IPS-18c (cell line): ENCODE results near the gene GBX1.

ENCODE experiments used
- H3K4me3 ChIP-seq: 2 replicates; pipeline ENCODE4 v1.7.0; 2013; ENCODE audit warnings: low read depth, mild to moderate bottlenecking, low read length, moderate library complexity; ENCODE audit not compliant: insufficient read depth
- H3K9me3 ChIP-seq: one replicate; pipeline ENCODE4 v1.6.1; 2013; ENCODE audit warnings: mild to moderate bottlenecking, low read length, moderate library complexity; ENCODE audit not compliant: control insufficient read depth, insufficient read depth

The GBX1 gene

DNA sequence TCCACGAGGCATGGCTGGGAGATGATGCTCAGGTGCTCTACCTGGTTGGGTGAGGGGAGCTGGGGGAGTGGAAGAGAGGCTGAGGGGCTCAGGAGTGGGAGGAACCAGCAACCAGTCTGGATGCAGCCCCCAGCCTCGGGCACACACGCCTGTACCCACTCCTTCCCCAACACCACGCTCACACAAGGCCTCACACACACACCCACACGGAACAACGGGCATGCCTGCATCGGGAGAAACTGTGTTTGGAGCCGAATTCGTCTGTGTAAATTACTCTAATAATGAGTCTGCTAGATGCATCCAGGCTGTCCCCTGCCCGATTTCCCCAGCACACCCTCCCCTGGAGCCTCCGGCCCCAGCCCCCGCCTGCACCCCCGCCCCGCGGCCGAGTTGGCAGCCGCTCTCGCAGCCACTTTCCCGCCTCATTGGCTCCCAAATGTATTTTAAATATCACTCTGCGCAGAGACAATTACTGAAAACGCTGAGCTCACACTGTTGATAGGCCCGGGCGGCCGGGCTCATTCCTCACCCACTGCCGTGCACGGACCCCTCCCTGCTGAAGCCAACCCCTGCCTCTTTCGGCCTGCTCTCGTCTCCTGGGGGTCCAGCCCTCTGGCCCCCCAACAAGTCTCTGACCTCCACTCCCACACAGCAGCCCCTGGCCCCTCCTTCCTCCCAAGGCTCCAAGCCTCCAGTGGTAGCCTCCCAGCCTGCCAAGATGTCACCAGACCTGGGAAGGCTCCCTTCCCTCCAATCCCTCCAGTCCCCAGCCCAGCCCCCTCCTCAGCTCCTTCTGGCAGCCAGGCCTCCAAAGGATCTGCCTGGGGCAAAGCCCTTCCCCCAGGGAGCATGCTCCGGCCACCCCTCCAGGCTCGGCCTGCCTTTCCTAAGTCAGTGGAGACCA is 31.7 kb upstream of the GBX1 start:
- no peak overlapping the region for H3K4me3 ChIP-seq
- H3K9me3 ChIP-seq: no peaks in the 10 kb centered on the region

DNA sequence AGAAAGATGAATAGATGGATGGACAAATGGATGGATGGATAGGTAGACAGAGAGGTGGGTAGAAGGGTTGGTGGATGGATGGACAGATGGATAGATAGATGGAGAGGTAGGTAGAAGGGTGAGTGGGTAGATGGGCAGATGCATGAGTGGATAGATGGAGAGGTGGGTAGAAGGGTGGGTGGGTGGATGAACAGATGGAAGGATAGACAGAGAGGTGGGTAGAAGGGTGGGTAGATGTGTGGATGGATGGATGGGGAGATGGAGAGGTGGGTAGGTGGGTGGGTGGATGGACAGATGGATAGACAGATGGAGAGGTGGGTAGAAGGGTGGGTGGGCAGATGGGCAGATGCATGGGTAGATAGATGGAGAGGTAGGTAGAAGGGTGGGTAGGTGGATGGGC is 30.4 kb upstream of the GBX1 start:
- Histone ChIP-seq H3K9me3 (no peaks in the 10 kb centered on the region), H3K4me3 (no peak overlapping the region)

DNA sequence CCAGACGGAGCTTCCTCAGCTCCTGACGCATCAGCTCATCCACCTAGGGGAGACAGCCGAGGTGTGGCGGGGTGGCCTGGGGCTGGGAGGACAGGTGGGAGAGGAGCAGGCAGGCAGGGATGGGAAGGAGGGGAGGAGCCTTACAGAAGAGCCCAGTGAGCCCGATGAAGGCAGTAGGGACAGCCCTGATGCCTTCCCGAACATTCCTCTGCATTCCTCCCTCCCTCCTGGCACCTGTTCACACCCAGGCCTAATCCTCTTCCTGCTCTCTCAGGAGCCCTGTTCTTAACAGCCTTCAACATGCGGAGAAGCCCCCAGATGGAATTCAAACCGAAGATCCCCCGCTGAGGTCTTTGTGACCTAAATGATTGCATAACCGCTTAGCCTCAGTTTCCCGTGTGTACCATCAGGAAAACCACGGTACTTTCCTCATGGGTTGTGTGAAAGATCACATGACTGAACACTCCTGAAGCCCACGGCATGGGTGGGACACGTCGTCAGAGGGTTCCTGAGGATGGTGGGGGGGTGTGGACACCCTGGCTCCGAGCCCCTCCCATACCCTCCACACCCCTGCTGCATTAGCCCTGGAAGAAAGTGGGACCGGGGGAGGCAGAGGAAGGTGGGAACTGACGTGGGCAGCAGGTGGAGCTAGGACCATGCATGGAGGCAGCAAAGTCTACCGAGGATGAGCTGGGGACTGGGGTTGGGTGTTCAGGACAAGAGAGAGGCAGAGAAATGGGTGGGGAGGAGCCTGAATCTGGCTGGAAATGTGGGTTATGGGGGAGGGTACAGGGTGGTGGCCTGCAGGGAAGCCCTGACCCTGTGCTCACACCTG is 28.3 kb upstream of the GBX1 start:
- H3K4me3 ChIP-seq: no peak overlapping the region

DNA sequence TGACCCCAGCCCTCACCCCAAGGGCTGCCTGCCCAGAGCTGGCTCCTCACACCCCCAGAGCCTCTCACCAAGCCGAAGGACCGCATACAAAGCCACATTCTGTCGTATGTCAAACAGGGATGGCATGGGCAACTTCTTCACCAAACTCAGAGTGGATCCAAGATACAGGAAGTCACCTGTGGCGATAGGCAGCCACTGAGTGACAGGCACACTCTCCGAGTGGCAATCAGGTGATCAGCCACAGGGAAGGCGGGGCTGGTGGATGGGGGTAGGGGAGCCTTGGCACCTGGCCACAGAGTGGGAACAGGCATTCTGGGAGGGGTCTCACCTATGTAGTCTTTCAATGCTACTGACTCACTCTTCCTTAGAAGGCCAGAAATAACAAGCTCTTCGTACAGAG is 26.7 kb upstream of the GBX1 start:
- Histone ChIP-seq H3K9me3 (no peaks in the 10 kb centered on the region), H3K4me3 (no peak overlapping the region)

More for the DNA sequence above, 28.3 kb upstream of the GBX1 start:
- H3K9me3 ChIP-seq: no peaks in the 10 kb centered on the region

DNA sequence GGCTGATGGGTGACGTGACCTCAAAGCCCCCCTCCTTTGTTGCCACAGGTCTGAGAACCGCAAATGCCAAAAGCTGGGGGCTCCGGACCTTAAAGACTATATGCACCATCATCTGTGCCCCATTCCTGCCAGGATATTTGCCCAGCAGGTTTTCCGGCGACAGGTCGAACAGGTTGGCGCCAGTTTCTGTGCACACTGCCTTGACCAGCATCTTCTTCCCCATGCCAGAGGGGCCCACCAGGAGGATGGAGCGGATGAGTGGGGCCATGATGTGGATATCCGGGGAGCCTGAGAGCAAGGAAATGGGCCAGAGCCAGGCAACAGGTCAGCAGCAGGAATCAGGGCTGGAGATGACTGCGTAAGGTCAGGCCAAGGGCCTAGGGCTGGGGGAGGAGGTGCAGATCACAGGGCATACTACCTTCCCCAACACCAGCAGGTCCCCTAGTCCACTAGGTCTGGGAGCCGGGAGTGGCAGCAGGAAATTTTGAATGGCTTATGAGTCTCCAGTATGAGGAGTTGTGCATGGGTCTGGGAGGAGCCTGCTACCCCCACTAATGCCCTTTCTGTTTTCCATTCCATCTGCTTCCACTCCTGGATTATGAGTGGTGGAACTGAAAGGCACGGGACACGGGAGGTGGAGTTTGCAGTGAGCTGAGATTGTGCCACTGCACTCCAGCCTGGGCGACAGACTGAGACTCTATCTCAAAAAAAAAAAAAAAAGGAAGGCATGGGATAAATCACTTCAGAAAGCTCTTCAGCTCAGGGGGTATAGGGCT is 25.9 kb upstream of the GBX1 start:
- Histone ChIP-seq H3K4me3 (no peak overlapping the region), H3K9me3 (no peaks in the 10 kb centered on the region)

DNA sequence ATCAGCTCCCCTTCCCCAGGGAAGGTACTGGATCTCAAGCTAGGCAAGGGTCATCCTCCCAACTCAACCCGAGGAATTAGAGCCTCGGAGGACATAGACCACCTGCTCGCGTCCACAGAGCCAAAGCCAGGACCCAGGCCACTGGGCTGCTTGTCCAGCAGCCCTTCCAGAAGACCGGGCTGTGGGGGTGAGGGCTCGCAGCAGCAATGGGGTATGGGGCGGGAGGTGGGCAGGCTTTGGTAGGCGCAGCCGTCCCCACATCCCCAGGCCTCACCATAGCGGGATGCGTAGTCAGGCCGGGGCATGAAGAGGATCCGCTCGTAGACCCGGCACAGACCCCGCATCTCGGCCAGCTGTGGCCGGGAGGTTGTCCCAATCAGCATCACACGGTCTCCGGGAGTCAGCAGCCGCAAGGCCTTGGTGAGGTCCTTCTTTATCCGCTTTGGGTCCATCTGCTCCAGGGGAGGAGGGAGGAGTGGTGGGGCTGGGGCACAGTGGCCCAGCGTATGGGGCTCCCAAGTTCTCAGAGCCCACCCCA is 24.6 kb upstream of the GBX1 start:
- no peaks in the 10 kb centered on the region for H3K9me3 ChIP-seq

DNA sequence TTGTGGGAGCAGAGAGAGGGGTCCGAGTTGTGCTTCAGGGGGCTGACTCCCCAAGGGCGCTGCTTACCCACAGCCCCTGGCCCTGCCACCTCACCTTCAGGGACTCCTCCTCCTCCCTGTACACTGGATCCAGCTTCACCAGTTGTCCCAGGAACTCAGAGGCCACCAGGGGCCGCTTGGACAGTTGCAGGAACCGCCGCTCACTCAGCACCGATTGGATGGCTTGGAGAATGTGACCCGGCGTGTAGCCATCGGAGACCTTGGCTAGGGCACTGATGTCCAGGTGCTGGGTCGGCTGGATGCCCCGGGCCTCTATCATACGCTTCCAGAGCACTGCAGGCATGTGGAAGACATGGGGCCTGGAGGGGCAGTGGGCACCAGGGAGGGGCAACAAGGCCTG is 24.1 kb upstream of the GBX1 start:
- H3K4me3 ChIP-seq: no peak overlapping the region
- no peaks in the 10 kb centered on the region for H3K9me3 ChIP-seq

More for the DNA sequence above, 24.6 kb upstream of the GBX1 start:
- H3K4me3 ChIP-seq: no peak overlapping the region

DNA sequence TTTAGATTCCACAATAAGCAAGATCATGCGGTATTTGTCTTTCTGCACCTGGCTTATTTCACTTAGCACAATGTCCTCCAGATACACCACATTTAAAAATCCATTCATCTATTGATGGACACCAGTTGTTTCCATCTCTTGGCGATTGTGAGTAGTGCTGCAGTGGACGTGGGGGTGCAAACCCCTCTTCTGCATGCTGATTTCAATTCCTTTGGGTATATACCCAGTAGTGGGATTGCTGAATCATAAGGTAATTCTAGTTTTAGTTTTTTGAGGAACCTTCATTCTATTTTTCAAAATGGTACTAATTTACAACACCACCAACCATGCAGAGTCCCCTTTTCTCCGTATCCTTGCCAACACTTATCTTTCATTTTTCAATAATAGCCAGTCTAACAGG is 21.5 kb upstream of the GBX1 start:
- no peak overlapping the region for H3K4me3 ChIP-seq
- no peaks in the 10 kb centered on the region for H3K9me3 ChIP-seq

DNA sequence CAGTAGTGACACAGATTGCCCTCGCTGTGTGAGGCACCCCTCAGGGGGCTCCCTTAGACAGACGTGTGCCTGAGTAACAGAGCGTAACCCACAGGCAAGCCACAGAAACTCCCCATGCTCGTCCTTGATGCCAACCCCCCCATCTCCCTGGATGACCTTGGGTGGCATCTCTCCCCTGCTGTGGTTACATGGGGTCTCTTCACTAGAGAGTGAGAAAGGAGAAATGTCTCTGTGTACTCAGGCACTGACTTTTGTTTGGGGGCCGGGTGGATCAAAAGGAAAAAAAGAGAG is 20.7 kb upstream of the GBX1 start:
- H3K4me3 ChIP-seq: no peak overlapping the region
- H3K9me3 ChIP-seq: no peaks in the 10 kb centered on the region

DNA sequence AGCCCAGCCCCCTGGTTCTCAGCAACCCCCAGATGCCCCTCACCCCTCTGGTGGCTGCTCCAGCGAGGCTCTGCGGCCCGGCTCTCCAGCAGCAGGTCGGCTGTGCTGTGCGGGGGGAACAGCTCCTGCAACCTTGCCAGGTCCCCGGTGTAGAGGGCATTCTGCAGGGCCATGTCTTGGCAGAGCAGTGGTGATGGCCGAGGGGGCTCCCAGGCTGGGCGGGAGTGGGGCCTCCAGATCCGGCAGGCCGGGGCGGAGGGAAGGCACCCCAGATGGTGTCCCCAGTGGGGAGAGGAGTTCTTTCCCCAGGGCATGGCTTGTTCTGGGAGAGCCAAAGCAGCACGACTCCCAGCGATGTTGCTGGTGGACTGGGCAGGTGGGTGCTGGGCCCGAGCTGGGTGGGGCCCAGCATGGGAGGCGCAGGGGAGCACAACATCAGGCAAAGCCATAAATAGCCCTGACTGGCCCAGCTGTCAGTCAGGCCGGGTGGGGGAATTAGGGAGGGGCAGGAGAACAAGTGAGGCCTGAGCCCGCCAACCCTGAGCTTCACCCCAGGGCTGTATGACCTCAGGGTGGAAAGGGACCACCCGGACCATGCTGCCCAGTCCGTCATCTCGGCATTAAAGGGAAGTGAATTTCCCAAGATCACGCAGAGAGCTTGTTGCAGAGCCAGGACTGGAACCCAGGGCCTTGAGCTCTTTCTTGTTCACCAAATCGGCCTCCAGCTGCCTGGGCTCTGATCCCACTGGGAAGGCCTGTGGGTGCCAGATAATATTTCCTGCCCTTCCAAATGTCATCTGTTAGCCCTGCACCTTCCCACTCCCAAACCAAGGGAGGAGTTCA is 20.1 kb upstream of the GBX1 start:
- Histone ChIP-seq H3K4me3 (no peak overlapping the region), H3K9me3 (no peaks in the 10 kb centered on the region)

DNA sequence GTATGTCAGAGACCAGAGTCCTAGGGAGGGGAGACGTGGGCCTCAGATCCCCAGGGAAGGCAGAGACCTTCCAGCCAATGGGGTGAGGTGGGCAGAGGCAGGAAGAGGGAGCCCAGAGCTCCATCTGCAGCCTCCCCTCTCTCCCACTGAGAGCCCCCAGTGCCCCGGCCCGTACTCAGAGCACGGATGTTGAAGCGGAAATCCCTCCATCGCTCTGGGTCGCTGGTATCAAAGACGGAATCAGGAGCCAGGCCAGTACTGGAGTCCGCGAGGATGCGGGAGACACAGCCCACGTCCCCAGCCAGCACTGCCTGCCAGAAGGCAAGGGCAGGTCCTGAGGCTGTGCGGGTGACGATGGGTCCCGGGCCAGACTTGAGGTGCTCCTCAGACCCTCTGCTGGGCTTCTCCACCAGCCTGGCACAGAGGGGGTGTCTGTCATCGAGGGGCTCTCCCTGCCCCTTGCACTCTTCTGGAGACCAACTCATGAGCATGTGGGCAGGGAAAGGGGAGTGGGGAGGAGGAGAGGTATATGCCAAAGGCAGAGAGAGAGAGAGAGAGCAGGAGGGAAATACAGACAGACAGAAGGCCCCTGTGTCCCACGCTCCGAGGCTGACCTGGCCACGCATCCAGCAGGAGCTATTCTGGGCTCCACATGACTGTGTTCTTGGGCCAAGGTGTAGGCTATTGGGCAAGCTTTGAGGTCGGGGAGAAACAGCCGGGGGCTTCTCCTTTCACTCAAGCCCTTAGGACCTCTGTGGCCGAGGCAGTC is 19.3 kb upstream of the GBX1 start, which contains the start of gene ASB10:
ASB10 (minus strand) TSS at position 611 of the 769 bp plus-strand sequence; CDS start at position 491, 120 bp downstream.
- Histone ChIP-seq H3K4me3 (no peak within 1 kb of the TSS), H3K9me3 (no peaks in the 10 kb centered on the region)

DNA sequence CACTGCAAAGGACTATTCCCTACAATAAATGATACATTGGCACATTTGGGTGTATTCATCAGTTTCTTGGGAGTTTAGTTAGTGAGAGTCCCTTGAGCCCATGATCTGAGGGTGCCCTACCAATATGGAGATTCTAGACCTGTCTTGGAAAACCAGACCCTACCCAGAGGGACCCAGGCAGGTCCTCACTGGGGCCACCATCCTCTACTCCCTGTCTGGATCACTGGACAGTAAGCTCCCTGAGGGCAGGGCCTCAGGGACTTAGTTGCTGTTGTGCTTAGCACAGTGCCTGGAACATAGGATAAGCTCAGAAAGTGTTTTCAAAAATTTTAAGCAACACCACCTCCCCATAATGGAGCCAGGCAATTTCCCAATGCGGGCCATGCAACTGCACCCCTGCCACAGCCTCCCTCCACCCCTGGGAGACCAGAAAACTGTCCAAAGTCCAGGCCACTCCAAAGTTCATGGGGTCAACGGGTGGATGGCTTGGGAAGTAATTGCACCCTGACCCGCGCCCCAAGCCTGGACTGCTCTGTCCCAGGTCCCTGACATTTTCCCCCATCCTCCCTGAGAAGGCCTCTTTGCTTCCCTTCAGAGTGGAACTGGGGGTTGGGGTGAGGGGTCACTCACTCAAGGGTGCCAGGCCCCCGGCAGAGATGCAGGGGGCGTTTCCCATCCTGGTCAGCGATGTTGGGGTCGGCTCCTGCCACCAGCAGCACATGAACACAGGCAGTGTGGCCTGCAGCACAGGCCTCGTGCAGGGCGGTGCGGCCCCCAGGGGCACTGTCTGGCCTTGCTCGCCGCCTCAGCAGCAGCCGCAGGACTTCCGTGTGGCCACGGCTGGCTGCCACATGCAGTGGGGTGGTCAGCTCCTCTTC is 18.5 kb upstream of the GBX1 start:
- Histone ChIP-seq H3K4me3 (no peak overlapping the region), H3K9me3 (no peaks in the 10 kb centered on the region)

DNA sequence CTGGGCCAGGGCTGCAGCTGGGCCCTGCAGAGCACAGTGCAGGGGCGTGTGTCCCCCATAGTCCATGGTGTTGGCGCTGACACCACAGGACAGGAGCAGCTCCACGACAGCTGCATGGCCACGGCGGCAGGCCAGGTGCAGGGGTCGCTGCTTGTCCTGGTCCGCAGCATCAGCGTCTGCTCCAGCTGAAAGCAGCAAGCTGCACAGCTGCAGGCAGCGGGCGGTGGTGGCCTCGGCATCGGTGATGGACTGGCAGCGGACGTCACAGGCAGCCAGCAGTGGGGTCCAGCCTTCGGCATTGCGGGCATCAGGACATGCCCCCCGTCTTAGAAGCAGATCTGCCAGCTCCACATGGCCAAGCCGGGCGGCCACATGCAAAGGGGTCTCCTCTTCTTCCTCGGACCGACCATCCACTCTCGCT is 13.5 kb upstream of the GBX1 start:
- H3K9me3 ChIP-seq: no peaks in the 10 kb centered on the region
- H3K4me3 ChIP-seq: no peak overlapping the region

DNA sequence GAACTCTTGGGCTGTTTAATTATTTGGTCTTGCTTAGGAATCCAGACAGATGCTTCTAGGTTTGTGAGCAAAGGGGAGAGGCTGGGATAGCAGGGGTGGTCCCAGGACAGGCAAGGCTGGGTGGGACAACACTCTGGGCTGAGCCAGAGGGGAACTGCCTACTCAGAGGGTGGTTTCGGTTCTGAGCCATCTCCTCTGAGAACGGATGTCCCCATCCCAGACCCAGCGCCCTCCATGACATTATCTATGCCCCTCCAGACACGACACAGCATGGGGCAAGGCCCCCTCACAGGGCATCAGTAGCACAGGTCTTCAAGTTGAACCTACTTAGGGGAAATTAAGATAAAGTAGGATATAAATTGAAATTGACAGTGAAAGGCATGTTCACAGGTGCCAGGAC is 12.5 kb upstream of the GBX1 start:
- Histone ChIP-seq H3K4me3 (no peak overlapping the region), H3K9me3 (no peaks in the 10 kb centered on the region)

DNA sequence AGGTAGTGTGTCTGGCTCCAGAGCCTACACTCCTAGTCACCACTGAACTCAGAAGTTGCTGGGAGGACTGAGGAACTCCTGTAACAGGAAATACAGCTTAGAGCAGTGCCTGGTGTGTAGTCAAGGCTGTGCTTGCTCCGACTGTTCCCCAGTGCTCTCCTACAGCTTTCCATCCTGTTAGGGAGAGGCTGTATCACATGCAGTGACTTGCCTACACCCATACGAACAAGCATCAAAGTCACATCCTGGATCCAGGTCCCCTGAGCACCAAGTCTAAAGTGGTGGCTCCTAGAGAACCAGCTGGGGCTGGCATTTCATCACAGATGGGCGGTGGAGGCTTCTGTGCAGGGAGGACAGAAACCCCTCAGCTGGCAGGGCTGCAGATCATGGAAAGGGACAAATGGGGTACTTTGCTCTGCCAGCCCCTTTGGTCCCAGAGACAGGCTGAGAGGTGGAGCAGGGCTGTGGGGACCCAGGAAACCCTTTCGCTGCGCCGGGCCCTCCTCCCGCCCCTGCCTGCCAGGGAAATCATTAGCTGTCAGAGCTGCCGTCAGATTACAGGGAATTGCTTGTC is 11.9 kb upstream of the GBX1 start:
- peaks cover 2% of the 10 kb centered on the region for H3K9me3 ChIP-seq
- no peak overlapping the region for H3K4me3 ChIP-seq
